ENCODE measurements around the gene ZNF43. TPM values are rescaled to one million over a fixed set of nuclear protein-coding genes. Genes with fewer than 3 reads are reported as not detected.
"Not testable (repeated sequence)": the region's sequence is repeated elsewhere in the genome, so short reads cannot be mapped to it uniquely, and the experiment has no call there.

ZNF43 gene
- total RNA-seq, 4 donors from 2014 or later: 16.1 to 28.0 (median 17.0) TPM

- H3K27ac ChIP-seq: no peak overlapping the region
- no peak overlapping the region for H3K4me3 ChIP-seq
- peaks cover 0 to 7% (median 0%) of the 10 kb centered on the region in 4 donors for H3K9me3 ChIP-seq
- DNase-seq (ENCODE audit: low spot score in 2 of 2): no peak
- no peak for TF ChIP-seq EP300 (IDR thresholded peaks at IDR 0.05)
- no peak for TF ChIP-seq CTCF (IDR thresholded peaks at IDR 0.05)
- TF ChIP-seq POLR2A (IDR thresholded peaks at IDR 0.05): no peak
- WGBS, 2 donors: 86 to 87% methylated on average over 3 of the region's 3 CpGs
- H3K4me1 ChIP-seq: no peaks in the 10 kb centered on the region
- H3K27me3 ChIP-seq: no peaks in the 10 kb centered on the region
- peaks cover 0 to 84% (median 8%) of the 10 kb centered on the region in 3 donors for H3K36me3 ChIP-seq
Observed at GRCh38 chr19:21758296-21758695, 77.7 kb downstream of the ZNF43 start.

- not testable (repeated sequence) for H3K27ac ChIP-seq; H3K4me3 ChIP-seq; H3K4me1 ChIP-seq; H3K27me3 ChIP-seq; DNase-seq (ENCODE audit: low spot score in 2 of 2); H3K9me3 ChIP-seq
- peaks cover 0 to 85% (median 7%) of the 10 kb centered on the region in 3 donors for H3K36me3 ChIP-seq
Observed at GRCh38 chr19:21755555-21755954, 80.4 kb downstream of the ZNF43 start.

Other genes with a start within 250 kb of the ZNF43 start
- gene ZNF100, start 68.6 kb downstream of the ZNF43 start, total RNA-seq: 1 to 10 TPM; 5.1 to 7.8 (median 5.3) TPM
- gene ZNF208, start 174.8 kb upstream of the ZNF43 start, total RNA-seq: 10 to 100 TPM in 1 of 4 donors, 1 to 10 TPM in 3; 3.1 to 20.7 (median 3.8) TPM
- 1 to 10 TPM in 3 of 4 donors, not detected in 1; 1.0 to 1.7 (median 1.6) TPM for gene ZNF257, start 216.3 kb upstream of the ZNF43 start, total RNA-seq

Data from tibial nerve (tissue), 4 donors.